PFSK-1 (cell line): ENCODE data around the gene ELANE.

ENCODE experiments used
- POLR2AphosphoS5 ChIP-seq: IDR thresholded peaks from 2 replicates; pipeline ENCODE4 v1.6.1; 2012; ENCODE audit warnings: low read depth, mild to moderate bottlenecking, control low read depth, low read length, moderate library complexity
- REST ChIP-seq, 2 experiments: IDR thresholded peaks; 2 replicates each; pipeline versions ENCODE4 v1.6.1 to v1.8.0; 2011 to 2012; ENCODE audit warnings: low read depth in 2 of 2, low read length in 2 of 2, control low read depth in 1 of 2, inconsistent platforms in 1 of 2, mild to moderate bottlenecking in 1 of 2, moderate library complexity in 1 of 2; ENCODE audit not compliant: insufficient read depth in 1 of 2
- SIN3A ChIP-seq: IDR thresholded peaks from 2 replicates; pipeline ENCODE4 v1.6.1; 2012; ENCODE audit warnings: mild to moderate bottlenecking, low read length, moderate library complexity, borderline replicate concordance; ENCODE audit not compliant: insufficient read depth
- TAF1 ChIP-seq: IDR thresholded peaks from 2 replicates; pipeline ENCODE4 v1.6.1; 2012; ENCODE audit warnings: low read length, control low read depth, borderline replicate concordance; ENCODE audit not compliant: insufficient read depth

- no peak for TF ChIP-seq REST (IDR thresholded peaks at IDR 0.05; ENCODE audit: insufficient read depth in 1 of 2, low read depth in 2 of 2, low read length in 2 of 2)
- TF ChIP-seq TAF1: no peak
- TF ChIP-seq POLR2AphosphoS5: no peak
- no peak for TF ChIP-seq SIN3A
These were observed 49.9 kb downstream of the ELANE start for GRCh38 chr19:902093-902370.
